Stimulated activated CD8-positive, alpha-beta memory T cell treated with anti-CD3 and anti-CD28 coated beads, Interleukin-4, amount 100 ng/mL, for 4 hours (primary cell): ENCODE results near the gene PRSS53.
"Not testable (repeated sequence)": the region's sequence is repeated elsewhere in the genome, so short reads cannot be mapped to it uniquely, and the experiment has no call there.

Experiments used
- DNase-seq, 2 donors: peaks; one replicate each; pipeline ENCODE4 v3.0.0-alpha.2; 2020; ENCODE audit warnings: low read depth in 2 of 2, low spot score in 1 of 2

PRSS53 gene

GRCh38 chr16:31088459-31089183 lies at the start of gene PRSS53:
Gene PRSS53 (minus strand): TSS chr16:31088943. CDS start chr16:31088809, 134 bp downstream.
- no peak for DNase-seq

GRCh38 chr16:31136822-31137499 lies 48.2 kb upstream of the PRSS53 start:
- DNase-seq = not testable (repeated sequence)

- DNase-seq = no peak
Measured at GRCh38 chr16:31136287-31136662, 47.5 kb upstream of the PRSS53 start.

GRCh38 chr16:31135535-31136286 lies 47.0 kb upstream of the PRSS53 start, which contains the start of gene PRSS8:
Gene PRSS8 (minus strand): TSS chr16:31135727. CDS start chr16:31135498, 229 bp downstream.
- no peak for DNase-seq

GRCh38 chr16:31134625-31135534 lies 46.1 kb upstream of the PRSS53 start:
- no peak for DNase-seq

- no peak for DNase-seq
Measured at GRCh38 chr16:31134091-31134571, 45.4 kb upstream of the PRSS53 start.

GRCh38 chr16:31133046-31133501 lies 44.3 kb upstream of the PRSS53 start:
- DNase-seq = no peak

- DNase-seq = no peak
Measured at GRCh38 chr16:31132303-31132979, 43.7 kb upstream of the PRSS53 start.

GRCh38 chr16:31131841-31132271 lies 43.1 kb upstream of the PRSS53 start:
- no peak for DNase-seq

- DNase-seq = no peak
Measured at GRCh38 chr16:31131416-31131815, 42.7 kb upstream of the PRSS53 start.

GRCh38 chr16:31130899-31131298 lies 42.2 kb upstream of the PRSS53 start:
- DNase-seq = no peak

- DNase-seq = no peak
Measured at GRCh38 chr16:31130336-31130891, 41.7 kb upstream of the PRSS53 start.

- no peak for DNase-seq
Measured at GRCh38 chr16:31129568-31130335, 41.0 kb upstream of the PRSS53 start.

- no peak for DNase-seq
Measured at GRCh38 chr16:31128711-31129567, 40.2 kb upstream of the PRSS53 start.

- no peak for DNase-seq
Measured at GRCh38 chr16:31127182-31127581, 38.4 kb upstream of the PRSS53 start.

GRCh38 chr16:31125844-31126243 lies 37.1 kb upstream of the PRSS53 start:
- no peak for DNase-seq

GRCh38 chr16:31120129-31120528 lies 31.4 kb upstream of the PRSS53 start:
- no peak for DNase-seq
